ENCODE measurements around the gene ARL1. TPM values are rescaled to one million over a fixed set of nuclear protein-coding genes. Genes with fewer than 3 reads are reported as not detected.

The ARL1 gene
- total and polyA plus RNA-seq, 10 of the 15 experiments (the other 5 are each of a cell fraction or from before 2014, with no cell fraction given) = 28.5 to 95.0 (median 65.7) TPM

DNA sequence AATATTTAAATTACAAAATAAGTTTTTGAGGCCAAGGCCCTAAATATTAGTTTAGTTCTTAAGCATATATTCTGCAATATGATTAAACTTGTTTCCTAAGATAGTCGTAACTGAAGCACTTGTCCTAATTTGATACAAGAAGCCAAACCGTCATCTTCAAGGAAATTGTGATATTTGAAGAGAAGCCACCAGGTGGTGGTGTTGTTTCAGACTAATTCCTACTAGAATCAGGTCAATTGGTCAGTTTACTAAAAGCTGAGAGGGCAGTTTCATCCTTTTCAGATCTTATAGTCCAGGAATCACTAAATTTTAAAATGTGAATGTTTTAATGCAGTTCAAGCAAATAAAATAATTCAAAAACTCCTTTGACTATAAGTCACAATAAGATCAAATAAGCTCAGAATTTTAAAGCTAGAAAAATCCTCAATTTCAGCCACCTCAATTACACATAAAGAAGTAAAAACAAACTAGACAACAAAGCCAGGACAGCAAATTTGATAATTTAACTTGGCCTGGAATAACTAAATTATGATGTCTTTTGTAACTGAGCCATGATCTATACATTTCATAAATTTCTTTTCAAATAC lies 7.1 kb upstream of the ARL1 start:
- WGBS (ENCODE audit: insufficient coverage, insufficient replicate concordance, low lambda C conversion rate, missing lambda C conversion rate) = 0% methylated on average over 2 of the region's 2 CpGs
- TF ChIP-seq CREM (IDR thresholded peaks at IDR 0.05; ENCODE audit: low read depth) = no peak
- TF ChIP-seq TAF1 (IDR thresholded peaks at IDR 0.05; ENCODE audit: borderline replicate concordance, low read depth, low read length) = no peak
- no peak for TF ChIP-seq SIN3A (IDR thresholded peaks at IDR 0.05; ENCODE audit: low read depth, low read length)
- no peak for TF ChIP-seq CREB1 (IDR thresholded peaks at IDR 0.05; ENCODE audit: low read depth)
- peak; percentile 28; the same call in 1 of the 2 replicates for TF ChIP-seq RB1 (IDR thresholded peaks at IDR 0.05; ENCODE audit: borderline replicate concordance)
- no peak for TF ChIP-seq POU2F2 (IDR thresholded peaks at IDR 0.05; ENCODE audit: borderline replicate concordance, low read depth, low read length)
- TF ChIP-seq ATF7 (IDR thresholded peaks at IDR 0.05; ENCODE audit: low read depth) = no peak
- TF ChIP-seq CBFB (IDR thresholded peaks at IDR 0.05; ENCODE audit: low read depth) = no peak
- TF ChIP-seq EZH2 (IDR thresholded peaks at IDR 0.05; ENCODE audit: borderline replicate concordance, control insufficient read depth, low read depth, low read length) = no peak
- TF ChIP-seq, protein P1, sequence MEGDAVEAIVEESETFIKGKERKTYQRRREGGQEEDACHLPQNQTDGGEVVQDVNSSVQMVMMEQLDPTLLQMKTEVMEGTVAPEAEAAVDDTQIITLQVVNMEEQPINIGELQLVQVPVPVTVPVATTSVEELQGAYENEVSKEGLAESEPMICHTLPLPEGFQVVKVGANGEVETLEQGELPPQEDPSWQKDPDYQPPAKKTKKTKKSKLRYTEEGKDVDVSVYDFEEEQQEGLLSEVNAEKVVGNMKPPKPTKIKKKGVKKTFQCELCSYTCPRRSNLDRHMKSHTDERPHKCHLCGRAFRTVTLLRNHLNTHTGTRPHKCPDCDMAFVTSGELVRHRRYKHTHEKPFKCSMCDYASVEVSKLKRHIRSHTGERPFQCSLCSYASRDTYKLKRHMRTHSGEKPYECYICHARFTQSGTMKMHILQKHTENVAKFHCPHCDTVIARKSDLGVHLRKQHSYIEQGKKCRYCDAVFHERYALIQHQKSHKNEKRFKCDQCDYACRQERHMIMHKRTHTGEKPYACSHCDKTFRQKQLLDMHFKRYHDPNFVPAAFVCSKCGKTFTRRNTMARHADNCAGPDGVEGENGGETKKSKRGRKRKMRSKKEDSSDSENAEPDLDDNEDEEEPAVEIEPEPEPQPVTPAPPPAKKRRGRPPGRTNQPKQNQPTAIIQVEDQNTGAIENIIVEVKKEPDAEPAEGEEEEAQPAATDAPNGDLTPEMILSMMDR (IDR thresholded peaks at IDR 0.05 in 2 of 3, conservative IDR thresholded peaks at IDR 0.05 in 1 of 3; ENCODE audit: control insufficient read depth in 2 of 3, extremely low read depth in 1 of 3, insufficient read depth in 1 of 3, low read depth in 3 of 3, low read length in 3 of 3) = peak; percentile 48 to 66 (median 51); a peak in 5 of 6 replicates
- no peak for TF ChIP-seq SP1 (IDR thresholded peaks at IDR 0.05; ENCODE audit: low read depth, low read length)
- no peak for TF ChIP-seq ZSCAN29 (IDR thresholded peaks at IDR 0.05)
- TF ChIP-seq, protein P2, sequence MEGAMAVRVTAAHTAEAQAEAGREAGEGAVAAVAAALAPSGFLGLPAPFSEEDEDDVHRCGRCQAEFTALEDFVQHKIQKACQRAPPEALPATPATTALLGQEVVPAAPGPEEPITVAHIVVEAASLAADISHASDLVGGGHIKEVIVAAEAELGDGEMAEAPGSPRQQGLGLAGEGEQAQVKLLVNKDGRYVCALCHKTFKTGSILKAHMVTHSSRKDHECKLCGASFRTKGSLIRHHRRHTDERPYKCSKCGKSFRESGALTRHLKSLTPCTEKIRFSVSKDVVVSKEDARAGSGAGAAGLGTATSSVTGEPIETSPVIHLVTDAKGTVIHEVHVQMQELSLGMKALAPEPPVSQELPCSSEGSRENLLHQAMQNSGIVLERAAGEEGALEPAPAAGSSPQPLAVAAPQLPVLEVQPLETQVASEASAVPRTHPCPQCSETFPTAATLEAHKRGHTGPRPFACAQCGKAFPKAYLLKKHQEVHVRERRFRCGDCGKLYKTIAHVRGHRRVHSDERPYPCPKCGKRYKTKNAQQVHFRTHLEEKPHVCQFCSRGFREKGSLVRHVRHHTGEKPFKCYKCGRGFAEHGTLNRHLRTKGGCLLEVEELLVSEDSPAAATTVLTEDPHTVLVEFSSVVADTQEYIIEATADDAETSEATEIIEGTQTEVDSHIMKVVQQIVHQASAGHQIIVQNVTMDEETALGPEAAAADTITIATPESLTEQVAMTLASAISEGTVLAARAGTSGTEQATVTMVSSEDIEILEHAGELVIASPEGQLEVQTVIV (IDR thresholded peaks at IDR 0.05; ENCODE audit: borderline replicate concordance, partially characterized antibody) = no peak
- TF ChIP-seq WRNIP1 (IDR thresholded peaks at IDR 0.05; ENCODE audit: borderline replicate concordance, low read depth, low read length) = no peak
- TF ChIP-seq SREBF1 (IDR thresholded peaks at IDR 0.05; ENCODE audit: low read length) = no peak
- TF ChIP-seq RUNX3 (IDR thresholded peaks at IDR 0.05; ENCODE audit: low read length) = no peak
- TF ChIP-seq MEF2A (IDR thresholded peaks at IDR 0.05; ENCODE audit: insufficient read depth, low read depth, low read length) = no peak
- TF ChIP-seq GATAD2B (conservative IDR thresholded peaks at IDR 0.05; ENCODE audit: low read depth) = no peak
- no peak for TF ChIP-seq YBX1 (IDR thresholded peaks at IDR 0.05)

More for the DNA sequence above, 7.1 kb upstream of the ARL1 start:
- Histone ChIP-seq H3K4me1 (ENCODE audit: control insufficient read depth, insufficient read depth, low read length) (no peaks in the 10 kb centered on the region), H3K79me2 (ENCODE audit: control insufficient read depth, insufficient read depth, low read length) (no peaks in the 10 kb centered on the region), H3K9me3 (replicated peaks; ENCODE audit: control insufficient read depth, insufficient read depth, low read length) (no peaks in the 10 kb centered on the region), H2AFZ (ENCODE audit: control insufficient read depth, low read depth, low read length) (no peak overlapping the region), H4K20me1 (ENCODE audit: control insufficient read depth, insufficient read depth) (no peaks in the 10 kb centered on the region), H3K27ac (ENCODE audit: control insufficient read depth, insufficient read depth) (no peak overlapping the region), H3K36me3 (ENCODE audit: control insufficient read depth in 2 of 2, insufficient read depth in 2 of 2, low read length in 1 of 2) (no peaks in the 10 kb centered on the region), H3K27me3 (replicated peaks in 1 of 2; ENCODE audit: control insufficient read depth in 2 of 2, insufficient read depth in 2 of 2, low read length in 1 of 2) (no peaks in the 10 kb centered on the region), H3K4me3 (no peak overlapping the region), H3K4me2 (ENCODE audit: control insufficient read depth, insufficient read depth) (no peak overlapping the region), H3K9ac (ENCODE audit: control insufficient read depth, insufficient read depth, low read length) (no peak overlapping the region)
- RAD21 ChIA-PET (ENCODE audit: unreplicated experiment) = interaction anchor here (0.7 to 1.5 kb wide), 8 partner anchors 69 to 463 kb away, joined by 3 to 12 read pairs (median 4); partner anchors contain the start of gene DRAM1
- BruUV-seq (replicated peaks) = no TSS peak
- POLR2A ChIA-PET = no interaction called here
- intact Hi-C loops (cut with micrococcal nuclease; ENCODE audit: unreplicated experiment) = loop anchor here (1.0 to 2.0 kb wide), 3 partner anchors 344 to 425 kb away; partner anchors contain the start of gene GNPTAB
- CTCF ChIA-PET = interaction anchor here (0.6 to 1.2 kb wide), 34 partner anchors 9 to 1464 kb away, joined by 3 to 17 read pairs (median 3); partner anchors contain the start of genes GNPTAB and UTP20
- in situ Hi-C loops (cut with MboI) = loop anchor here (5.0 kb wide), 2 partner anchors 348 to 423 kb away; no protein-coding TSS in a partner anchor
- ATAC-seq (peak; percentile 81), DNase-seq (ENCODE audit: low read depth, low spot score) (peak; percentile 13), FAIRE-seq (peak; percentile 97)
- SMC1A ChIA-PET (ENCODE audit: uncharacterized antibody, unreplicated experiment) = interaction anchor here (0.6 to 1.5 kb wide), 23 partner anchors 9 to 1400 kb away, joined by 3 to 12 read pairs (median 3); partner anchors contain the start of gene GNPTAB

All from GM12878 (cell line).